ENCODE data around the gene FNBP1L.
"Not testable (repeated sequence)": the region's sequence is repeated elsewhere in the genome, so short reads cannot be mapped to it uniquely, and the experiment has no call there.

The FNBP1L gene

DNA sequence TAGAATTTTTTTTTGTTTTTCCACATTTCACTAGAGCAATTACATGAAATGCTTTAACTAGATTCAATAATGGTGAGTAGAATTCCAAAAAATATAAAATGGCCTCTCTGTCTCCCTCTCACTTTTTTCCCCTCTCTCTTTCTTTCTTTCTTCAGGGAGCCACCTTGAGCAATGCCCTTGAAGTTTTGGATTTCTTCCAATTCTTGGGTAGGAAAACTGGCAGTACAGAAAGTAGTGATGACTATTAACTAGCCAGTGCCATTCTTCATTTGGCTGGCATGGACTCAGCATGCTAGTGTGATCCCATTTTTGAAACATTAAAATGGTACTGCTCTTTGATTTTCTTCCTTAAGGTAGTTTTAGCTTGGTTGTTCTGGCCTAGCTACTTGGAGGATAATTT, 4.5 kb upstream of the FNBP1L start:
- no peak for DNase-seq (ENCODE audit: low read depth)

DNA sequence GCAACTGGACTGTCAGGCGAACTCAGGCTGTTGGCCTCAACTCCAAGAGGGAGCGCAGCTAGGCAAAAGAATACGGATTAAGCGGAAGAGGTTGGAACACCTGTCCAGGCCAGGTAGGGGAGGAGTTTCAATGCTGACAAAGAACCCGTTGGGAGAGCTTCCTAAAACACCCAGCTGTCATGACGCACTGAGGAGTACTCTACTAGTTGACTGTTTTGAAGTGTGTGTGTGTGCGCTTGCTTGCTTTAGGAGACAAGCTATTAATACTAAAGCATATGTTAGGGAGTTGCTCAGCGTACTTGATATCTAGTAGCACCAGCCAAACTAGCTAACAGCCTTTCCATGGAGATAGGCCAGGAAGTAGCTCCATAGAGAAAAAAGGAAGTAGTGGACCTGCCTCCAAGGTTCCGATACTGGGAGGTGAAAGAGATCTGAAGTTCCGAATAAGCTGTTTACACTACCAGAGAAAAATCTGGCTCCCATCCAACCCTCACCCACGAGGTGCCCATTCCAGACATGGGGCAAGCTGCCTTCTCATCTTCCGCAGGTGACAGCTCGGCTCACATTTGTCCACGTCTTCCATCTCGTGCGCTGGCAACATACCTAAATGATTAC, 974 bp upstream of the FNBP1L start:
- DNase-seq (ENCODE audit: low read depth), result peak; percentile 19

DNA sequence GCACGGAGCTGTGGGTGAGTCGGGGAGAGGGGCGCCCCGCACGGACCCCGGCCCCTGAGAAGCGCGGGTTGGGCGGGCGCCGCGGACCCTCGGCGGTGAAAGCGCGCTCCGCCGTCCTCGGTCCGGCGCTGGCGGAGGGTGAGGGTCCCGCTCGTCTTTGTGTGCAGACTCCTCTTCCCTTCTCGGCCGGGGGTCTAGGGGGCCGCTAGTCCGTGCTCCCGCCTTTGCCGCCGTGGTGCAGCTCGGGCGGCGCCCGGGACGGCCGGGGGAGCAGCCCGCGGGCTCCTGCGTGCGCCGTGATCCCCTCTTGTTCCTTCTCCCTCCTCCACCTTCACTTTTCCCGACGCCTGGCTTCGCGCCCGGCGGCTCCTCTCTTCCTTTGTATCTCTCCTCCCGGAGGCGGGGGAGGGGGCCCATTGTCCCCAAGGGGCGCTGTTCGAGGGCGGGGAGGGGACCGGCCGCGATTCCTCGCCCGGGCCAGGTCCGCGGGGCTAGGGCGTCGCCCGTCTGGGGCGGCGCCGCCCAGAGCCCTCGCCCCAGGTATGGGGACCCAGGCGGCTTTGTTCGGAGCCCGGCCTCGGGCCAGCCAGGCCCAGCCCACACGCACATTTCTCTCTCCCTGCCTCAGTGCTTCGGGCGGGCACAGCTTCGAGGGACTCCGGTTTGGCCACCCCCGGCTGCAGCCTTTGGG, 519 bp downstream of the FNBP1L start:
- peak; percentile 49 for DNase-seq (ENCODE audit: low read depth)

DNA sequence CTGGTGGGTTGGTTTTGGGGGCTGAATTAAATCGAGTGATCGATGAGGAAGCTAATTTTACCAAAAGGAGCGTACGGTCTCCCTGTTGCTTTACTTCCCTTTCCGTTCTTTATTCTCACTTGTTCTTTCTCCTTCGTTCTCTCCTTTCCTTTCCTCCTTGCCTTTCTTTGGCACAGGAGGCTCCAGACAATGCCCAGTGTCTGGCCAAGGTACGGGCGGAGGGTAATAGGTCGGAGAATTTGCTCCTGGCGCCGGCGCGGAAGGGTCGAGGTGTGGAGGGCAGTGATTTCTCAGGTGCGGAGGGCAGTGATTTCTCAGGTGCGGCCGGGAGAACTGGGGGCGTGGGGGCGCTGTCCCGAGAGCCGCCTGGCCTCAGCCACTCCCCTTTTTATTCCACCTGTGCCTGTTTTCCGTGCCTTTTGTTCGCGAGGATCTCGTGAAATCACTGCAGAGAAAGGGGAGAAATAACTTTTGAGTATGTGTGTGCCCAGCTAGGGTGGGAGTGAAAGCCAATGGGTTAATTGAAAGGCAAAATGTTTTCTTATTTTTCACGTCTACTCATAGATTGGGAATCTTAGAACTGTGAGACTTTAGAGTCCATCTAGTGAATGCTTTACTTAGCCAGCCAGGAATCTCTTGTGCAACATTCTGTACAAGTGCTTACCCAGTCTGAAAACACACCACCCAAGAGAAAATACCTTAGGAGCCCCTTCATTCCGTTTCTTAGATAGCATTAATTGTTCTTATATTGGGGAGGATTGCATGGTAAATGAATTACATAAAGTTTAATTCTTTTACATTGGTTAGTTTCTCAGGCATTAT, 1.3 kb downstream of the FNBP1L start:
- DNase-seq (ENCODE audit: low read depth), result peak; percentile 53

DNA sequence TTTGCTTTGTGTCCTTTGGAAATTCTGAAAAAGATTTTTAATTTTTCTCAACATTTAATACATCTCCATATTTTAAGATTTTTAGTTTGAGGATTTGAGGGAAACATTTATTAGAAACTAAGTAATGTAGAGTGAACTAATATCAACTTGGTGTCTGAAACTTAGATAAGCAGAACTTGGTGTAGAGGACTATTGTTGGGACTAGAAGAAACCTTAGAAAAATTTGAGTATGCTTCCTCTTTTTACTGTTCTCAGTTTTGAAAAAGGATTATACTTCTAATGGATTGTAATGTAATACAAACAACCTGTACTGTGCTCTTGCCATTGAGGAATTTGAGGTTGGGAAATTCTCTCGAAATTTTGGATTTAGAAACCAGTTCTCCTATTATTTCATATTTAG, 2.4 kb downstream of the FNBP1L start:
- no peak for DNase-seq (ENCODE audit: low read depth)

DNA sequence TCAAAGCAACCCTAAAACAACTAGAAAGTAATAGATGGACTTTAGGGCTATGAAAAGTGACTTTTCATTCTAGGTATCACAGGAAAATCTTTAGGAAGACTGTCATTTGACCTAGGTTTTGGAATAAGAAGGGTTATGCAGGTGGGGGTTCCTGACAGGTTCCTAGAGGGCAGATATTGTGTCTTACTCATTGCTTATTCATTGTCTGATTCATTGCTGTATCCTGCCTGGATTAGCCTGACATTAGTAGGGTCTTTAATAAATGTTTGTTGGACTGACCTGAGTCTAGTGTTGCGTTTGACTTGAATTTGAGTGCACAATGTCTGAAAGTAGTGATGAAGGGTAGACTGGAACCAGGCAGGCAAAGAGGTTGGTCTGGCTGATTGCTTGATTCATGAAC, 6.0 kb downstream of the FNBP1L start:
- peak; percentile 60 for DNase-seq (ENCODE audit: low read depth)

DNA sequence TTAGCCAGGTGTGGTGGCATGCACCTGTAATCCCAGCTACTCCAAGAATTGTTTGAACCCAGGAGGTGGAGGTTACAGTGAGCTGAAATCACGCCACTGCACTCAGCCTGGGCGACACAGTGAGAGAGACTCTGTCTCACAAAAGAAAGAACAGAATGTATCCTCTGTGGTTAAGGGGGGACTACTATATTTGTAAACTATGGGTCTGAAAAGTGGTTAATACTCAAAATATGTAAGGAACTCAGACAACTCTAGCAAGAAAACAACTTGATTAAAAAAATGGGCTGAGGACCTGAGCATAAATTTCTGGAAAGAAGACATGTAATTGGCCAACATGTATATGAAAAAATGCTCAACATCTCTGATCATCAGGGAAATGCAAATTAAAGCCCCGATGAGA, 11.2 kb downstream of the FNBP1L start:
- no peak for DNase-seq (ENCODE audit: low read depth)

DNA sequence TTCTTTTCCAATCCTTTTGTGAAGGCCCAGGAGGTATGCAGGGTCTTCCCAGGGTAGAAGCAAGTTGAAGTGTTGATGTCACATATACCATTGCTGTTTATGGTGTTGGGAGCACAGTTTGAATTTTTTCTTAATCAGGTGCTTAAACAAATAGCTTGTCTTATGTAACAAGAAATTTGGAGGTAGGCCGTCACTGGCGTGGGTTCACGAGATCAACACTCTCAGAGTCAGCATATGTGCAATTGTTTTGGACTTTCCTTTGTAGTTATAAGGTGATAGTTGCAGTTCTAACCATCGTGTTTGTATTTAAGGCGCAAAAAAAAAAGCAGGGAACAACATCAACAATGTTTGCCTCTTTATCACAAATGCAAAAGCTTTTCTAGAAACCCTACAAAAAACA, 13.3 kb downstream of the FNBP1L start:
- DNase-seq (ENCODE audit: low read depth), result no peak

DNA sequence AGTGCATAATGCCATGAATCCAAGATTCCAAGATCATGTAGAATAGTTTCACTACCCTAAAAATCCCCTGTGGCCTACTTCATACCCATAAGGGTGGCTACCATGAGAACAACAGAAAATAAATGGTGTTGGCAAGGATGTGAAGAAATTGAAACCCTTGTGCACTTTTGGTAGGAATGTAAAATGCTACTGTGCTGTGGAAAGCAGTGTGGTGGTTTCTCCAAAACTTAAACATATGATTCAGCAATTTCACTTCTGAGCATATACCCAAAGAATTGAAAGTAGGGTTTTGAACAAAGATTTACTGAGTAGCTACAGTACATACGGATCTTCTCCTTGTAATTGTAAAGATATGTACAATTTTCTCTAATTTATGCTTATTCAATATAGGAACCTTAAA, 16.0 kb downstream of the FNBP1L start:
- DNase-seq (ENCODE audit: low read depth), result no peak

DNA sequence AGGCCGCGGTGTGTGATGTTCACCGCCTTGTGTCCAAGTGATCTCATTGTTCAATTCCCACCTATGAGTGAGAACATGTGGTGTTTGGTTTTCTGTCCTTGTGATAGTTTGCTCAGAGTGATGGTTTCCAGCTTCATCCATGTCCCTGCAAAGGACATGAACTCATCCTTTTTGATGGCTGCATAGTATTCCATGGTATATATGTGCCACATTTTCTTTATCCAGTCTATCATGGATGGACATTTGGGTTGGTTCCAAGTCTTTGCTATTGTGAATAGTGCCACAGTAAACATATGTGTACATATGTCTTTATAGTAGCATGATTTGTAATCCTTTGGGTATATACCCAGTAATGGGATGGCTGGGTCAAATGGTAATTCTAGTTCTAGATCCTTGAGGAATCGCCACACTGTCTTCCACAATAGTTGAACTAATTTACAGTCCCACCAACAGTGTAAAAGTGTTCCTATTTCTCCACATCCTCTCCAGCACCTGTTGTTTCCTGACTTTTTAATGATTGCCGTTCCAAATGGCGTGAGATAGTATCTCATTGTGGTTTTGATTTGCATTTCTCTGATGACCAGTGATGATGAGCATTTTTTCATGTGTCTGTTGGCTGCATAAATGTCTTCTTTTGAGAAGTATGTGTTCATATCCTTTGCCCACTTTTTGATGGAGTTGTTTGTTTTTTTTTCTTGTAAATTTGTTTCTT, 17.6 kb downstream of the FNBP1L start:
- not testable (repeated sequence) for DNase-seq (ENCODE audit: low read depth)

DNA sequence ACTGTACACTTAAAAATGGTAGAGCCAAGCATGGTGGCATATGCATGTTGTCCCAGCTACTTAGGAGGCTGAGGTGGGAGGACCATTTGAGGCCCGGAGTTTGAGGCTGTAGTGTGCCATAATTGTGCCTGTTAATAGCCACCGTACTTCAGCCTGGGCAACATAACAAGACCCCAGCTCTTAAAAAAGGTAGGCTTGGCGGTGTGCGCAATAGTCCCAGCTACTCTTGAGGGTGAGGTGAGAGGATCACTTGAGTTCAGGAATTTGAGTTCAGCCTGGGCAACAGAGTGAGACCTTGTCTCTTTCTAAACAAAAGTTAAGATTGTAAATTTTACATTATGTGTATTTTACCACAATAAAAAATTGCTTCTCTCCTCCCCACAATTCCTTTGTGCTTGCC, 19.7 kb downstream of the FNBP1L start:
- DNase-seq (ENCODE audit: low read depth), result no peak

DNA sequence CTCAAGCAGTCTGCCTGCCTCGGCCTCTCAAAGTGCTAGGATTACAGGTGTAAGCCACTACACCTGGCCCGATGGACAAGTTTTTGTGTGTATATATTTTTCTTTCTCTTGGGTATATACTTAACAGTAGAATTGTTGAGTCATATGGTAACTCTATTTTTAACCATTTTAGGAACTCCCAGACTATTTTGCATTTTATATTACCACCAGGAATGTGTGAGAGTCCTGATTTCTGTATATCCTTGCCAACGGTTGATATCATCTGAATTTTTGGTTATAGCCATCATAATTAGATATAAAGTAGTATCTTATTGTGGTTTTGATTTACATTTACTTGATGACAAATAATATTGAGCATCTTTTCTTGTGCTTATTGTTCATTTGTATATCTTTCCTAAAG, 20.7 kb downstream of the FNBP1L start:
- no peak for DNase-seq (ENCODE audit: low read depth)

DNA sequence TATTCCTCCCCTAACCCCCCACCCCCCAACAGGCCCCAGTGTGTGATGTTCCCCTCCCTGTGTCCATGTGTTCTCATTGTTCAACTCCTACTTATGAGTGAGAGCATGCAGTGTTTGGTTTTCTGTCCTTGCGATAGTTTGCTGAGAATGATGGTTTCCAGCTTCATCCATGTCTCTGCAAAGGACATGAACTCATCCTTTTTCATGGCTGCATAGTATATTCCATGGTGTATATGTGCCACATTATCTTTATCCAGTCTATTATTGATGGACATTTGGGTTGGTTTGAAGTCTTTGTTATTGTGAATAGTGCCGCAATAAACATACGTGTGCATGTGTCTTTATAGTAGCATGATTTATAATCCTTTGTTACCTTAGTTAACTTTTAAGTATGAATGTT, 21.3 kb downstream of the FNBP1L start:
- DNase-seq (ENCODE audit: low read depth), result not testable (repeated sequence)

DNA sequence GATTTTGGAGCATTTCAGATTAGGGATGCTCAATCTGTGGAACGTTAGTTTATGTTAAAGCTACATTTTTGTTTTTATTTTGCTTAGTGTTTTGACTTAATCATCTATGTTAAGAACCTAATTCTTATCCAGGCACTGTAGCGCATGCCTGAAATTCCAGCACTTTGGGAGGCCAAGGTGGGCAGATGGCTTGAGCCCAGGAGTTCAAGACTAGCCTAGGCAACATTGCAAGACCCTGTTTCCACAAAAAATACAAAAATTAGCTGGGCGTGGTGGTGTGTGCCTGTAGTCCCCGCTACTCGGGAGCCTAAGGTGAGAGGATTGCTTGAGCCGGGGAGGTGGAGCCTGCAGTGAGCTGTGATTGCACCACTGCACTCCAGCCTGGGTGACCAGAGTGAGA, 23.4 kb downstream of the FNBP1L start:
- no peak for DNase-seq (ENCODE audit: low read depth)

DNA sequence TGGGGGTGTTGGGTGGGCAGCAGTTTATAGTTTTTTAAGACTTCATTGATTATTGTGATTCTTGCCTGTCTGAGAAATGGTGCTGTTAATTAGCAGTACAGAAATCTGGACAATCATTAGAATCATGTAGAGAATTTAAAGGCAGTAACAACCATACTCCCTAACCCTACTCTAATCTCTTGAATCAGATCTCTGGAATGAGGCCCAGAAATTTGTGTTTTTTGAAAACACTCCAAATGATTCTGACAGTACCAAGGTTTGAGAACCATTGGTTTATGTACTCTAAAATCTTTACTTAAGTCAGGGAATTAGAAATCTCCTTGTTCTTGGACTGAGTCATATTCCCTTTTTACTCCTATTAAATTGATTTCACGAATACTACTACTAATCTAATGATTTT, 24.0 kb downstream of the FNBP1L start:
- peak; percentile 24 for DNase-seq (ENCODE audit: low read depth)

DNA sequence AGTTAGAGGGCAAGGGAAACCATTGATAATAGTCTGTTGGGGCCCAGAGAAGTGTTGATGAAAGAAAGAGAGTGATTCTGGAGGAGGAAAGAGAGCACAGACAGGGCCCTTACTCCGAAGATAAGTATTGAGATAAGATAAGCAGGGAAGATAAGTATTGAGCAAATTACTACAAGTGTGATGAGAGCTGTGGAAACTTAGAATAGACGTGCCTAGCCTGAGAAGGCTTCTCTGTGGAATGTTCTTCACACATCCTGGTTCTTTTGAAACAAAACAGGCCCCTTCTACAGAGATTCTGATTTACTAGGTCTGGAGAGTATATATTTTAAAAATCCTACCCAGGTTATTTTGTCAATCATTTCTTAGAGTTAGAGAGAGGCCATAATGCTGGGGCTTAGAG, 26.4 kb downstream of the FNBP1L start:
- DNase-seq (ENCODE audit: low read depth), result no peak

DNA sequence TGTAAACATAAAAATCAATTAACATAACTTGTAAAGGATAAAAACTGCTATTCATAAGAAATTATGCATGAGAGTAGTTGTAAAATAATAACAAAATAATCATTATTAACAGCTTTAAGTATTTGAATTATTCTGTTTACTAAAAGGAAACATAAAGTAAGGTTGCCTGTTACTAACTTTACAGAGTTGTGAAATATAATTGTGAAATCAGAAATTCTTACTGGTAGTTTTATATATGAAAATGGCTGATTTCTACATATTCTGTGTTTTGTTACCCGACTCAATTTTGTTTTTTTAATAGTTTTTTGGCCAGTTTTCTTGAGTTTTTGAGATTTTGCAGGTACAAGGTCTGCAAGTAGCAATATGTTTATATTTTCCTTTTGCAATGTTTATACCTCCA, 27.8 kb downstream of the FNBP1L start:
- no peak for DNase-seq (ENCODE audit: low read depth)

DNA sequence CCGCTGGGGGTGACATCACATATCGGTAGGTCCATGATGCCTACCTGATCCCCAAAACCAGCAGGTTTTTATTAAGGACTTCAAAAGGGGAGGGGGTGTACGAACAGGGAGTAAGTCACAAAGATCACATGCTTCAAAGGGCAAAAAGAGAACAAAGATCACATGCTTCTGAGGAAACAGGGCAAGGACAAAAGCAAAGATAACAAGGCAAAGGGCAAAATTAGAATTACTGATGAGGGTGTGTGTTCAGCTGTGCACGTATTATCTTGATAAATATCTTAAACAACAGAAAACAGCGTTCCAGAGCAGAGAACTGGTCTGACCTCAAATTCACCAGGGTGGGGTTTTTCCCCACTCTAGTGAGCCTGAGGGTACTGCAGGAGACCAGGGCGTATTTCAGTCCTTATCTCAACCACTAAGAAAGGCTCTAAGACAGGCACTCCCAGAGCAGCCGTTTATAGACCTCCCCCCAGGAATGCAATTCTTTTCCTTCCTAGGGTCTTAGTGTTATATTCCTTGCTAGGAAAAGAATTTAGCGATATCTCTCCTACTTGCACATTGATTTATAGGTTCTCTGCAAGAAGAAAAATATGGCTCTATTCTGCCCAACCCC, 31.3 kb downstream of the FNBP1L start:
- not testable (repeated sequence) for DNase-seq (ENCODE audit: low read depth)

DNA sequence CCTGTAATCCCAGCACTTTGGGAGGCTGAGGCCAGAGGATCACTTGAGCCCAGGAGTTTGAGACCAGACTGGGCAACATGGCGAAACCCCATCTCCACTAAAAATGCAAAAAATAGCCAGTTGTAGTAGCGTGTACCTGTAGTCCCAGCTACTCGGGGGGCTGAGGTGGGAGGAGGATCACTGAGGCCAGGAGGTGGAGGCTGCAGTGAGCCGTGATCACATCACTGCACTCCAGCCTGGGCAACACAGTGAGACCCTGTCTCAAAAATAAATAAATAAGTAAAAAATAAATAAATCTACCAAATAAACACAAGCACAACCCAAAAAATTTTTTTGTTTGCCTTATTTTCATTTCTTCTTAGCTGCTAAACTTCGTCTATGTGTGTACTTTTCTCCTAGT, 34.0 kb downstream of the FNBP1L start:
- not testable (repeated sequence) for DNase-seq (ENCODE audit: low read depth)

DNA sequence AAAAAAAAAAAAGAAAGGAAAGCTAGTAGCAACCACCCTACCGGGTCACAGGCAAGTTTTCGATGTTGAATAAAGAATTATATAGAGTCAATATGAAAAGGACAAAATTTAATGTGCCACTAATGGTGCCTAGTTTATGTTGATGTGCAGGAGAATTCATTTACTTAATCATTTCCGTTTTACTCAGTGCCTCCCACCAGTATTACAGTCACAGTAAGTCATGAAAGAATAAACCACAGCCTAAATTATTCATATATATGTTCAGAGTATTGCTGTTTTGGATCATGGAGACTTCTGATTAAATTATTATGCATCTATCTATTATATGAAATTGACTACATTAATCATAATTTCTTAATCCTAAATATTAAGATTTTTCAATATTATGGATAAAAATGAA, 35.3 kb downstream of the FNBP1L start:
- DNase-seq (ENCODE audit: low read depth), result no peak

DNA sequence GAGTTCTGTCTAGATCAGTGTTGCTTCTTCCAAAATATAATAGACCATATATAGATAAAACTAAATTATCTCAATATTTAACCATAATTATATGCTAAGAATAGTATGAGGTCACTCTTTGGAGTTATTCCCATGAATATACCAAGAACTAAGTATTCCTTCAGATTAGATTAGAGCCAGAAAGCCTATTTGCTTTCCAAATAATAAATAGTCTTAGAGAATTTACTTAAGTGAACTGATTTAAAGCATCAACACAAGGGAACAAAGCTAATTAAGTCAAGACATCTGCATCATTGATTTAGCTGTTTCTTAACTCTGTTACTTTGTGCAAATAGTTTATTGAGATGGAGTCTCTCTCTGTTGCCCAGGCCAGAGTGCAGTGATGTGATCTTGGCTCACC, 35.7 kb downstream of the FNBP1L start:
- DNase-seq (ENCODE audit: low read depth), result no peak

DNA sequence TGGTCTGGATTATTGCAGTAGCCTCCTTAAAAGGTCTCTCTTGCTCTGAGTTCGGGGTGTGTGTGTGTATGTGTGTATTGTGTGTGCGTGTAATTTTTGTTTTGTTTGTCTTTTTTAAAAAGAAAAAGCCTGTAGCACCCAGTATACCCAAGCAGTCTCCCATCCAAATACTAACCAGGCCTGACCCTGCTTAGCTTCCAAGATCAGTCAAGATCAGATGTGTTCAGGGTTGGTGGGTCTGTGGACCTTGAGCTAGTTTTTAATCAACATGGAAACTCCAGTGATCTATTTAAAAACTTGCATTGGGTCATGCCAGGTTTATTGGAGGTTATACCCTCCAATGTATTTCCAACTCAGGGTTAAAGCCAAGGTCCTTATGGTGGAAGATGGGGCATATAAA, 40.3 kb downstream of the FNBP1L start:
- no peak for DNase-seq (ENCODE audit: low read depth)
